ENCODE measurements around the gene CGNL1. TPM values are rescaled to one million over a fixed set of nuclear protein-coding genes. Genes with fewer than 3 reads are reported as not detected.

The CGNL1 gene
- total RNA-seq, 1 donor from 2014 or later = 26.7 TPM

DNA sequence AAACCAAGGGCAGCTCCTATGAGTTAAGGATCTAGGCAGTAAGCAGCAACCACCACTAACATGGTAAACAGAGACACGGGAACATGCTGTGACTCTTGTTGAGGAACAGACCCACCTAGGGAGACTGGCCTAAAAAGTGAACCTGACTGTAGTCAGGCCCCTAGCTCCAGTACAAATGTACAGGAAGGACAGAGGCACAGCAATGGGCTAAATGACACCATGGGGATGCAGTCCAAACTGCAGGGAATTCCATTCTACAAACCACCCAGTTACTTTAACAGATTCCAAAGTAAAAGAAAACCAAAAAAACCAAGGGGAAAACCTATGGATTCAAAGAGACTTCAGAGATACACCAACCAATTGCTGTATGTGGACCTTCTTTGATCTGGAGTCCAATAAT is 28.2 kb upstream of the CGNL1 start:
- DNase-seq (ENCODE audit: extremely low read depth, low read depth, low spot score) = no peak

DNA sequence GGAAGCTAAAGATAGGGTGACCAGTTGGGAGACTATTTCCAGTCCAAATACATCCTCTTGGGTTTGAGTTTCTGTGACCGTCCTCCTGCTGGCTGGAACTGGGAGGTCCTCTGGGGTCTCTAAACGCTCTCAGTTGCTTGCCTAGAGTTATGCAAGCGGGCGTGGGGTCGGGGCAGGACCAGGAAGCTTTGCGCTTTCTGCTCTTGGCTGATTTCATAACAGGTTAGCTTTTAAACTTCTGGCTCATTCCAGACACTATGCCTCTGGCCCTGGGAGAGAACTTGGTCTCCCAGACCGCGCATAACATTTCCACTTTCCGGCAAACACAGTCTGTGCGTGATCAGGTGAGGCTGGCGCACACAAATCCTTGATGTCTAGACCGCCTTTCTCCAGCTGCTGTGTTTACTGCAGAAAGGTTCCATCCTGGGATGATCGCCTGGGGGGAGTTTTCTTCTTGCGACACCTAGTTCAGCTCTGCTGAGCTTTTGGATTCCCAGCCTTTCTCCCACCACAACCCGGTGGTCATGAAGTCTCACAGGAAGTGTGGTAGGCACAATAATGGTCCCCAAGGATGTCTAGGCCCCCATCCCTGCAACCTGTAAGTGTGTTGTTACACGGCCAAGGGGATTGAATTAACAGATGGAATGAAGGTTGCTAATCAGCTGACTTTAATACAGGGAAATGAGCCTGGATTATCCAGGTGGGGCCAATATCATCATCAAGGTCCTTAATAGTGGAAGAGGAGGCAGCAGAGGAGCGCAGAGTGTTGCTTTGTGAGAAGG is 23.6 kb upstream of the CGNL1 start:
- DNase-seq (ENCODE audit: extremely low read depth, low read depth, low spot score) = no peak

DNA sequence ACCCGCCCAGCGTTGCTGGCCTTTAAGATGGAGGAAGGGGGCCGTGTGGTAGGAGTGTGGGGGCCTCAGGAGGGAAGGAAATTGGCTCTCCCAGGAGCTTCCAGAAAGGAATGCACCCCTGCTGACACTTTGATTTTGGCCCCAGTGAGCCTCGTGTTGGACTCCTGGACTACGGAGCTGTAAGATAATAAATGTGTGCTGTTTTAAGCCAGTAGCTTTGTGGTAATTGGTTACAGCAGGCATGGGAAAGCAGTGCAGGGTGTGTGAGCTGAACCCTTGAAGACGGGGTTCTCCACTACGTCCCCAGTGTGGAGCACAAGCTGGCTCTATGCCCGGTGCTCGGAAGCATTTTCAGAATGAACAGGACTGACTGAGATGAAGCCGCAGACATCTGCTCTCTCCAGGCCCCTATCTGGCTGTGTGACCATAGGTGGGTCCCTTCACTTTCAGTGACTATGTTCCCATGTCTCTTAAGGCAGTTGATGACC is 22.9 kb upstream of the CGNL1 start:
- no peak for DNase-seq (ENCODE audit: extremely low read depth, low read depth, low spot score)

DNA sequence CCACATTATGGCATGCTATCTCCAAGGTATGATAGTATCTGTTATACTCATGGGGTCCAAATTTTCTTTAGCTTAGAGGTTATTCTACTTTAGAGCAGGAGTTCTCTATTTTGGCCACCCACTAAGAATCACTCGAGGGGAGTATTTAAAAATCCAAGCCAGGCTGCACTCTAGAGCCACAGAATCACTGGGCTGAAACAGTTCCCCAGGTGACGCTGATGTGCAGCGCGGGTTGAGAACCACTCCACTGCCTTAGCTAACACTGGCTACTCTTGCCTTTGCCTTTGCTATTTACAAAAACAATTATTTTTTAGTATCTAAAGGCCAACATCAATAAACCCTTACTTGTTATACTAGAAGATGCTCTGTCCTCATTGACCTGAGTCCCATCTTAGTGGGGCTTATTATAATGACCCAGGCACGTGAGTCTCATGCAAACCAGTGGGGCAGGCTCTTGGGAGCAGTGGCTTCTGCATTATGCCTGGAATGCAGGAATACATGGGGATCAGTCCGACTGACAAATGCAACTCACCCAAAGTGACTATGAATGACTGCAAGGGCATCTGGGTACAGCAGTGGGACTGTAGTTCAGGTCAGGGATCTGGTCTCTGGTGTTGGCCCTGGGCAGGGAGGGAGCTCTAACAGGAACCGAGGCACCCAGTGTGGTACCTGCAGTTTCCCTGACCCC is 21.7 kb upstream of the CGNL1 start:
- no peak for DNase-seq (ENCODE audit: extremely low read depth, low read depth, low spot score)

DNA sequence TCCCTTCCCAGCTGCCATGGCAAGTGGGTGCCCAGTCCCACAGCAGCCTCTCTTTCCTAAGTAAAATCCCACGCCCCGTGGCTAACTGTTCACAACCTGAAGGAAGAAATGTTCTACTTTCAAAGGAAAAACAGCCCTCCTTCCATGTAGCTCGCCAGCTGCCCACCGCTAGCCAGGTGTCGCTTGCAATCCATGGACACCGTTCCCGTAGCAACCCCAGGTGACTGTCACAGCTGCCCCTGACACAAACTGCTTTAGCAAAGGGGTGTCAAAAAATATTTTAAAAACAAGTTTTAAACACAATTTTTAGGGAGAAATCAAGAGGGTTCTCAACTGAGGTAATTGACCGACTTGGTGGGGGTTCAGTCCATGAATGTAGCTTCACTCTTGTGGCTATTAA is 21.0 kb upstream of the CGNL1 start:
- no peak for DNase-seq (ENCODE audit: extremely low read depth, low read depth, low spot score)

DNA sequence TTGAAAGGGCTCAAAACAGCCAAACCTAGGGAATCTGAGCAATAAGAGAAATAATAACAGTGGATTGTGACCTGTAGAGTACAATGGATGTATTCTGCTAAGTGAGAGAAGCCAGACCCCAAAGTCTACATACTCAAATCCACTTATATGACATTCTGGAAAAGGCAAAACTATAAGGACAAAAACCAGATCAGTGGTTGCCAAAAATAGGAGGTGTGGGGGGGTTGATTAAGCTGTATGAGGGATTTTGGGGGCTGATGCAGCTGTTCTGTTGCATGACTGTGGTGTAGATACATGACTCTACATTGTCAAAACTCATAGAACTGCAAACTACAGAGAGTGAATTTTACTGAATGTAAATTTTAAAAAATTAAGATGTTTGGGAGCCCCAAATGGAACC is 20.1 kb upstream of the CGNL1 start:
- no peak for DNase-seq (ENCODE audit: extremely low read depth, low read depth, low spot score)

DNA sequence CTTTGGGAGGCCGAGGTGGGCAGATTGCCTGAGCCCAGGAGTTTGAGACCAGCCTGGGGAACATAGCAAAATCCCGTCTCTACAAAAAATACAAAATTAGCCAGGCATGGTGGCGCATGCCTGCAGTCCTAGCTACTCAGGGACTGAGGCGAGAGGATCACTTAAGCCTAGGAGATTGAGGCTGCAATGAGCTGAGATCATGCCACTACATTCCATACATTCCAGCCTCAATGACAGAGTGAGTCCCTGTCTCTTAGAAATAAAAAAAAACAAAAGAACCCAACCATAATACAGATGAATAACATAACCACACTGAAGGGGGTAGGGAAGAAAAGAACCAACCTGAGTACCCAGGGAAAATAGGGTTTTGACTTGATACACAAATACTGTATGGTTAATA is 19.7 kb upstream of the CGNL1 start:
- DNase-seq (ENCODE audit: extremely low read depth, low read depth, low spot score) = no peak

DNA sequence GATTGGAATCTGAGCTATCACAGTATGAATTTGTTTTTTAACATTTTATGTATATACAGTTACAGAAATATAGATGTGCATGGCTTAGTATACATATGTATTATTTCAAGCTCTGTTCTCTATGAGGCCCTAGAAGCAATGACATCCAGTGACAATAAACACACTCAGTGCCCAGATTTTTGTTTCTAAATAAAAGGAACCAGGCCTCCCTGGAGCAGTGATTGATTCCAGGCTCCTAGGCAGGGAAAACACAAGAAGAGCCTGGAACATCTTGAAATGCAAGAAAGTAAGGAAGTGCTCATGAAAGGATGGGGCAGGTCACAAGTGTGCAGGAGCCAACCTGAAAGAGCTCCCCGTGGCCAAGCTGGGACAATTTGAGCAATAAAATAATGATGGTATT is 18.5 kb upstream of the CGNL1 start:
- DNase-seq (ENCODE audit: extremely low read depth, low read depth, low spot score) = no peak

DNA sequence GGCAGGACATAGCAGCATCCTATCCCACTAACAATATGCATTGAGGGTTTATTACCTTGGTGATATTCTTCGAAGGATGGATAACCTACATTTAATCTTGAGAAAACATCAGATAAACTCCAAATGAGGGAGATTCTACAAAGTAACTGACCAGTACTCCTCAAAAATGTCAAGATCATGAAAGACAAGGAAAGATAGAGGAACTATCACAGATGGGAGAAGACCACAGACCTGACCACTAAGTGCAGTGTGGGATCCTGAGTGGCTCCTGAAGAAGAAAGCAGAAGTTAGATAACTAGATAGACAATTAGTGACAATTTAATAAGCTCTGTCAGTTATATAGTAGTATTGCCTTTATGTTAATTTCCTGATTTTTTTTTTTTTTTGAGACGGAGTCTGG is 17.7 kb upstream of the CGNL1 start:
- DNase-seq (ENCODE audit: extremely low read depth, low read depth, low spot score) = no peak

DNA sequence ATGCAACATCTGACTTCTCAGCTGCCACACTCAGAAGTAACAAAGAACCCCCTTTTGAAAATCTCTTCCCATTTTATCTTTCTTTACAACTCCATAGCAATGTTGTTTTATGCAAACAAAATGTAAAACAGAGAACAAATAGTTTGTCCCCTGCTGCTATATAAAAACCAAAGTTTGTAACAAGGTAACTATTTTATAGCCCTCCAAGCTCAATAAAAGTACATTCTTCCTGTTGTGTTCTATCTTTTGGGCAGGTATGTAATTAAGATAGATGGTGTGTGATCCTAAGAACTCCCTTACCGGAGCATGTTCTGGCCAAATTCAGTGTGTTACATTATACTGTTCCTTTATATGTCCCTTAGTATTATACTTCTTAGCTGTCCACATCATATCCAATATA is 12.6 kb upstream of the CGNL1 start:
- no peak for DNase-seq (ENCODE audit: extremely low read depth, low read depth, low spot score)

DNA sequence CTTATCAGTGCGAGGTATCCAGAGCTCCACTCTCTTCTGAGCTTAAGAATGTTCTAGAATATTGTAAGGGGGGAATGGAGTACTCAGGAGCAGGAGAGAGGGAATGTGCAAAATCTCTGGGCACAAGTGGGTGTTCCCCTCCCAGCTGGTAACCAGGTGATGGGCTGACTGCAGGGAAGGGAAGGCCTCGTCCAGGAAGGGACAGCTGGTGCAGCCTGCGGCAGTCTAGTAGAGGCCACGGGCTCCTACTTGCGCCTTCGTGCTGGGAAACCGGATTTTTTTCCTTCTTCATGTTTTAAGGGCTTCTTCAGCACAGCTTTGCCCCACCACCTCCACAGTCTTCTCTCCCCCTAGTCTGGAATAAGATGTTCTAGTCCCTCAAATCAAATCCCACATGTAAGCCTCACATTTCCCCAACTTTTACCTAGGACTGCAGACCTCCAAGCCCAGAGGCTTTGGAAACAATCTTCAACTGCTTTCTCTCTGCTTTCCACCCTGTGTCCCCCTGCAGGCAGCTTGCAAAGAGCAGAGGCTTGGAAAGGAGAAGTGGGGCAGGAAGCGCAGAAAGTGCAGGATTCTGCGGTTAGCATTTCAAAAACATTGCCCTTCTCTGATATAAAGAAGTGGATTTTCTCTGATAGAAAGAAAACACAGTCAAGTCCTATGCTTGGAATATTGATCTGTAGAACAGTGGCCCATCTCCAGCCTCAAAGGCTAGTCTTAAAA is 11.9 kb upstream of the CGNL1 start:
- no peak for DNase-seq (ENCODE audit: extremely low read depth, low read depth, low spot score)

DNA sequence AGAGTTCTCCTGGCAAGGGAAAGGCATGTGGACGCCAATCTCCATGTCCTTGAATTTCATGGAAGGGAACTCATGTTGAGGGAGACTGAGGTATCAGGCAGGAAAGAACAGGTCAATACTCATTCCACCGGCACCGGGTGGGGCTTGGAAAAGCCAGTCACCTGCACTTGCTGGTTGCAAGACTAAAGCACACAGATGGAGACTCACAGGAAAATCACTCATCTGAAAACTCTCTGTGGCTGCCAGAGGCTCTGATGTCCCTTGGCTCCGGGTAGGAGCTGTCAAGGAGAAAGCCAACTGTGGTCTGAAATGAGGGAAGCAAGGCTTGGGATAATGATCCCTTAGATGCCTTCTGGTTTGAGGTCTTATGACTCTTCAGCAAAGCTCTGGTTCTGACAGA is 8.7 kb upstream of the CGNL1 start:
- no peak for DNase-seq (ENCODE audit: extremely low read depth, low read depth, low spot score)

DNA sequence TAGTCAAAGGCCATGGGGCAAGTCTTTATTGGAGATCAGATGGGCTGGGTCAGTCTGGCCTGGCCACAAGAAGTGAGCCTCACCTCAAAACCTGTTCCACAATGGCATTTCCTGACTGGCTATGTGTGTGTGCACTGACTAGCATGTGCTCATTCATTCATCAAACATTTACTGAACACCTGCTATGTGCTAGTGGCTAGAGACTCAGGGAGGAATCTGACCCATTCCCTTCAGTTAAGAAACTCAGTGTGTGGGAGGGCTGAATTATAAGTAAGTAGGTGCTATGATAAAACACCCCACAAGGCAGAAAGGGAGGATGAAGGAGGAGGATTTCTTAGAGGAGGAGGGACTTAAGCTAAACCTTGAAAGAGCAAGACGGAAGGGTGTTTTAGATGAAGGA is 5.4 kb upstream of the CGNL1 start:
- DNase-seq (ENCODE audit: extremely low read depth, low read depth, low spot score) = no peak

DNA sequence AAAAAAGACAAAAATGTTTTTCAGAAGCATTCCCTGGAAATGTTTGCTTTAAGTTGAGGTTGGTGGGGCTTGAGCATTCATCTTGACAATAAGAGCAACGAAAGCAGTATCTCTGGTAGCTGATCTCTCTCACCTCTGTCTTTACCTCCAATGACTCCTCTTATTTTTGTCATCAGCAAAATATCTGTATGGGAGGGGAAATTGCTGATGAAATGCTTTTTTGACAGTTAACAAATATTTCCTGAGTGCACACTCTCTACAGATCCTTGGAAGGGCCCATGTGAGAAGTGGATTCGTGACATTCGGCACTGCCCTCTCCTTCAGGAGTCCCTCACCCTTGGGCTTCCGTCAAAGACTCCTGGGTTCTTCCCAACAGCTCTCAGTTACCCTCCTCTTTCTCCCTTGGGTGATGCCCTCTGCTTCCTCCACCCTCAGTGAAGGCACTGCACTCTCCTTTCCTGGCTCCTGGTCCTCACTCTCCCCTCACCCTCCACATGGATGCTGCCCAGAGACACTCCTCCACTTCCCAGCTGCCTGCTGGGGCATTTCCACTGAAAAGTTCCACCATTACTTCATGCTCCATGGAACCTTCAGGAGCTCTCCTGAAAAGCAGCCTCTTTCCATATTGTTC is 2.9 kb upstream of the CGNL1 start:
- no peak for DNase-seq (ENCODE audit: extremely low read depth, low read depth, low spot score)

DNA sequence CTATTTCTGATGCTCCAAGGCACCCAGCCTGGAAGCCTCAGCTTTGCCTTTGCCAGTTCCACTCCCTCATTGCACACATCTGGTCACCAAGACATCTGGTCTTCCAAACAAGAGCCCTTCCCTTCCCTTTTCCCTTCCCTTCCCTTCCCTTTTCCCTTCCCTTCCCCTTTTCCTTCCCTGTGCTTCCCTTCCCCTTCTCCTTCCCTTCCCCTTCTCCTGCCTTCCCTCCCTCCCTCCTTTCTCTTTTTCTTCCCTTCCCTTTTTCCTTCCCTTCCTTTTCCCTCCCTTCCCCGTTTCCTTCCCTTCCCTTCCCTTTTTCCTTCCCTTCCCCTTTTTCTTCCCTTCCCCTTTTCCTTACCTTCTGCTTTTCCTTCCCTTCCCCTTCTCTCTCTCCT is 2.4 kb upstream of the CGNL1 start:
- DNase-seq (ENCODE audit: extremely low read depth, low read depth, low spot score) = no peak

DNA sequence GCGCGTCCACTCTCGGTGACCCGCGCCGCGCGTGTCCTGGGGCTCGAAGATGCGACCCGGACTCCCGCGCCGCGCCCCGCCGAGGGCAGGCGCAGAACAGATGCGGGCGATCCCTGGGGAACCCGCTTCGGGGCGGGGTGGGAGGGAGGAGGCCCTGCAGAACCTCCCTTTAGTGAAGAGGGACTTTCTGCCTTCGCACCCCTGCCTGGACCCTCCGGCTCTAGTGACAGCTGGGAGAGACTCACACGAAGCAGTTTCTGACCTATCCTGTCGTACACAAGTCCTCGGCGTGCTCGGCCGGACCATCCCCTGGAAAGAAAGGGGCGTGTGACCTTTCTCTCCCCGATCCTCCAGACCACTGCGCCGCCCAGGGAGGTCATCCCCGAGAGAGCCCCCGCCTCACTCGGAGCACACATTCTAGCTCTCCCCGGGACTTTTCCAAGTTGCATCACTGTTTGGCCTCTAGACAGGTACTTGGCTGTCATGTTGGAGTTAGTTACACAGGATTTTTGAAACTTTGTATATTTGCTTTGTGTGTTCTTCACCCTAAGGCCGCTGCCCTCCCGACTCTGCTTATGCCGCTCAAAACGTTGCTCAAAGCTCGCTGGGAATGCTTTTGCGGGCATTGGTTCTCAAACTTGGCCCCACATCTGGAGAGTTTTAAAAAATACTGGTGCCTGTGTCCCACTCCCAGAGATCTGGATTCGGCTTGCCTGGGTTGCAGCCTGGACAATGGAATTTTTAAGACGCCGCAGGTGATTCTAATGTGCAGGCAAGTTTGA is 582 bp downstream of the CGNL1 start:
- no peak for DNase-seq (ENCODE audit: extremely low read depth, low read depth, low spot score)

DNA sequence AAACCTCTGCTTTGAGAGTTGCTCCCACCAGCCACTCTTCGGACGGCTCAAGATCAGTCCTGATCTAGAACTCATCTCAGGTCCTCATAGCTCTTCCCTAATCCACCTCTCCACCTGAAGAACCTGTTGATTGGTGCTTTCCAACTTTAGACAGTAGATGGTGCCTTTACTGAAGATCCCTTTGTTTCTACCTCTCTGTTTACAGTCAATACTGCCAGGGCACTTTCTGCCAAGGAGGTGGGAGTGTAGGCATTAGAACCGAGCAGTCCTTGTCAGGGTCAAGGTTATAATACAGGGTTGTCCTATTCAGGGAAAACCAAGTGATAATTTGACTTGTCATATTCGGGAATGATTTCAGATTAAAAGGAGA is 1.2 kb downstream of the CGNL1 start:
- no peak for DNase-seq (ENCODE audit: extremely low read depth, low read depth, low spot score)

DNA sequence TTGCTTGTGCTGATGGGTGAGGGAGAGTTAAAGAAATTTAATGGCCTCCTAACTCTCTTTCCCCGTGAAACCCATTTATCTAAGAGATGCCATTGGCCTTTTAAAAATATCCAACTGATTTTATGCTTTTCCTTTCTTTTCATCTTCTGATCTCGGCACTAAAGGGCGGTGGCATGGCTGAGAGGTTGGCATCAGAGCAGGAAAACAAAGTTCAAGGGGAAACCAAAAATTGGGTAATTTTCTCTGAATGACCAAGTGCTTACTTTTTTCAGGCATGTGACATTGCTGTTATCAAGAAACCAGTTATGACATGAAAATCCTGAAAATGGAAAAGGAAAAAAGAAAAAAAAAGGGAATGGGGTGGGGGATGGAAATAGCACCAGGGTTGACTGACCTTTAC is 3.2 kb downstream of the CGNL1 start:
- DNase-seq (ENCODE audit: extremely low read depth, low read depth, low spot score) = no peak

DNA sequence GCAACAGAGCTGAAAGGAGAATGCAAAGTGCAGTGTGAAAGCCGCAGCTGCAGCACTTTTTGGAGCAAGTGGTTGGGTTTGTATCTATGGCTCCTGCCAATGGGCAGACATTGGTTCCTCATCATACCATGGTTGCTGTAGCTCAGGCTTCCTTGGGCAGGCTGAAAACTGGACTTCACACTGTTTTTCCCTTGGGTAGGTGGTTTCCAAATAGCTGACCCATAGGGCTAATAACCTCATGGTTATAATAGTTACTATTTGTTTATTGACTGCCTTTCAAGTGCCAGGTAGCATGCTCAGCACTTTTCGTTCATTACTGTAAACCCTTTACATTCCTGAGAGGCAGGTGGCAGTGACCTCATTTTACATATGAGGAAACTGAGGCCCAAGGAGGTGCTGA is 4.5 kb downstream of the CGNL1 start:
- DNase-seq (ENCODE audit: extremely low read depth, low read depth, low spot score) = no peak

DNA sequence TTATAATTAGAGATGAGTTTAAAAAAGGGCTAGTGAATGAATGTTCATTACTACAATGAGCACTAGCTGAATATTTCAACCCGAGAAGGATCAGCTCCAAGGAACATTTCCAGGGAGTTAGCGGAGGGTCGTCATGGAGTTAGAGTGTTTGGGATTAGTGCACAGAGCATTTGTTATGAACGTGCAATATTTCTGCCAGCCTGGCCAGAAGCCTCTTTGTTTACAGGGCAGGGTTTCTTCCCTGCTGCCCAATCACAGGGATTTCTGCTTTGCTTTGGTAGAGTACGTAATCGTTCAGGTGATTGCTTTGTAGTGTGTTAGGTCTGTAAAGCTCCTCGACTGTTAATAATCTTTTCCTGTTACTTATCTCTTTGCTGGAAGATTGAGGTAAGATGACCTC is 5.9 kb downstream of the CGNL1 start:
- no peak for DNase-seq (ENCODE audit: extremely low read depth, low read depth, low spot score)

DNA sequence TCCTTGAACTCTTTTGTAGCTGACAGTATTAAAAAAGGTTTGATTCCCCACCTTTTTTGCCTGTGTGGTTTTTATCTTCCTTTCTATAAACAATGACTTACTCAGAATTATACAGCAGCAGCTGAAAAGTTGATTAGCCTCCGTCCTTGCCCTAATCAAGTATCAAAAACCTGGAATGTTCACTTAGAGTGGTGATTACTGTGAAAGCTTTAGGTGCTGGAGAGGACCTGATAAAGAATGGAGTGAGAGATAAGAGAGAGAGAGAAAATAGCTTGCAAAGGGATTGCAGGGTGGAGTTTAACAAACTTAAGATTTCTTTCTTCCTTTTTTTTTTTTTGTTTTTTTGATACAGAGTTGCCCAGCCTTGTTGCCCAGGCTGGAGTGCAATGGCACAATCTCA is 6.7 kb downstream of the CGNL1 start:
- DNase-seq (ENCODE audit: extremely low read depth, low read depth, low spot score) = no peak
